Activated gamma-delta T cell treated with anti-CD3 and anti-CD28 coated beads, Interleukin-2, amount 50 U/mL, for 16 hours (primary cell): ENCODE measurements around the gene CXCR5.
"Not testable (repeated sequence)": the region's sequence is repeated elsewhere in the genome, so short reads cannot be mapped to it uniquely, and the experiment has no call there.

ENCODE experiments used
- DNase-seq: peaks from one replicate; pipeline ENCODE4 v3.0.0-alpha.2; 2020; ENCODE audit warnings: low read depth

Gene CXCR5

GRCh38 chr11:118883368-118884071, at the start of gene CXCR5:
Gene CXCR5, plus strand, starts transcription at chr11:118883892. Its CDS starts 50 bp downstream, at chr11:118883942.
- no peak for DNase-seq

- no peak for DNase-seq
Observed at GRCh38 chr11:118834427-118835028, 49.2 kb upstream of the CXCR5 start.

GRCh38 chr11:118837868-118838267, 45.8 kb upstream of the CXCR5 start:
- DNase-seq = no peak

- no peak for DNase-seq
Observed at GRCh38 chr11:118838905-118839553, 44.7 kb upstream of the CXCR5 start.

GRCh38 chr11:118841469-118842242, 42.0 kb upstream of the CXCR5 start:
- DNase-seq = no peak

- no peak for DNase-seq
Observed at GRCh38 chr11:118842369-118842768, 41.3 kb upstream of the CXCR5 start.

- DNase-seq = not testable (repeated sequence)
Observed at GRCh38 chr11:118842843-118843242, 40.8 kb upstream of the CXCR5 start.

GRCh38 chr11:118843565-118843964, 40.1 kb upstream of the CXCR5 start:
- DNase-seq = no peak

GRCh38 chr11:118845369-118845768, 38.3 kb upstream of the CXCR5 start:
- DNase-seq = no peak

GRCh38 chr11:118846181-118846935, 37.3 kb upstream of the CXCR5 start:
- no peak for DNase-seq

GRCh38 chr11:118849825-118850224, 33.9 kb upstream of the CXCR5 start:
- no peak for DNase-seq

- no peak for DNase-seq
Observed at GRCh38 chr11:118851970-118852369, 31.7 kb upstream of the CXCR5 start.

- no peak for DNase-seq
Observed at GRCh38 chr11:118853678-118854077, 30.0 kb upstream of the CXCR5 start.

- no peak for DNase-seq
Observed at GRCh38 chr11:118856314-118856713, 27.4 kb upstream of the CXCR5 start.

- DNase-seq = no peak
Observed at GRCh38 chr11:118857385-118857784, 26.3 kb upstream of the CXCR5 start.

GRCh38 chr11:118859973-118860372, 23.7 kb upstream of the CXCR5 start:
- DNase-seq = no peak

- no peak for DNase-seq
Observed at GRCh38 chr11:118868659-118869058, 15.0 kb upstream of the CXCR5 start.

GRCh38 chr11:118870396-118871343, 13.0 kb upstream of the CXCR5 start:
- no peak for DNase-seq

- no peak for DNase-seq
Observed at GRCh38 chr11:118872403-118872821, 11.3 kb upstream of the CXCR5 start.

GRCh38 chr11:118873804-118874203, 9.9 kb upstream of the CXCR5 start:
- DNase-seq = no peak

- no peak for DNase-seq
Observed at GRCh38 chr11:118876286-118876685, 7.4 kb upstream of the CXCR5 start.
